Hindlimb muscle (tissue), 1 donor: ENCODE results near the gene TSR3. TPM values are rescaled to one million over a fixed set of nuclear protein-coding genes. Genes with fewer than 3 reads are reported as not detected.

Experiments used
- DNase-seq: peaks from one replicate; pipeline ENCODE4 v3.0.0-alpha.2; 2013
- polyA plus RNA-seq: library from polyadenylated mRNA; unstranded; fragments of 120-200 nt; gene quantifications from one replicate; pipeline ENCODE4 v1.2.1, GENCODE V29; 2013; ENCODE audit not compliant: insufficient read length

Gene TSR3
- polyA plus RNA-seq, 1 donor, result 59.2 TPM

- no peak for DNase-seq
These were observed 25.8 kb upstream of the TSR3 start for GRCh38 chr16:1377406-1378010.

GRCh38 chr16:1375741-1376410 lies 24.2 kb upstream of the TSR3 start:
- no peak for DNase-seq

GRCh38 chr16:1375298-1375640 lies 23.6 kb upstream of the TSR3 start:
- DNase-seq, result no peak

GRCh38 chr16:1374418-1375297 lies 23.0 kb upstream of the TSR3 start:
- DNase-seq, result no peak

- no peak for DNase-seq
These were observed 20.7 kb upstream of the TSR3 start for GRCh38 chr16:1372292-1372950.

GRCh38 chr16:1371054-1371978 lies 19.6 kb upstream of the TSR3 start:
- no peak for DNase-seq

- DNase-seq, result no peak
These were observed 16.0 kb upstream of the TSR3 start for GRCh38 chr16:1367486-1368174.

GRCh38 chr16:1366712-1367299 lies 15.1 kb upstream of the TSR3 start:
- DNase-seq, result no peak

GRCh38 chr16:1366060-1366711 lies 14.5 kb upstream of the TSR3 start:
- no peak for DNase-seq

- DNase-seq, result no peak
These were observed 12.8 kb upstream of the TSR3 start for GRCh38 chr16:1364510-1364909.

- DNase-seq, result no peak
These were observed 11.9 kb upstream of the TSR3 start for GRCh38 chr16:1363501-1364041.

- no peak for DNase-seq
These were observed 11.1 kb upstream of the TSR3 start for GRCh38 chr16:1362807-1363206.

GRCh38 chr16:1361685-1362360 lies 10.1 kb upstream of the TSR3 start:
- no peak for DNase-seq

- no peak for DNase-seq
These were observed 6.4 kb upstream of the TSR3 start for GRCh38 chr16:1357906-1358566.

GRCh38 chr16:1356061-1356900 lies 4.6 kb upstream of the TSR3 start:
- no peak for DNase-seq

- no peak for DNase-seq
These were observed 3.9 kb upstream of the TSR3 start for GRCh38 chr16:1355591-1355990.

- DNase-seq, result no peak
These were observed 3.3 kb upstream of the TSR3 start for GRCh38 chr16:1354815-1355540.
